COR-L47 (cell line): ENCODE results near the gene ATXN7L1.

ENCODE experiments used
- DNase-seq: peaks from one replicate; lab custom pipeline; 2025; lab: John Stamatoyannopoulos, UW

The ATXN7L1 gene

GRCh38 chr7:105675934-105676371 lies 200.4 kb downstream of the ATXN7L1 start:
- DNase-seq = peak; percentile 60

- no peak for DNase-seq
Measured at GRCh38 chr7:105674200-105674920, 202.0 kb downstream of the ATXN7L1 start.

- peak; percentile 96 for DNase-seq
Measured at GRCh38 chr7:105673367-105674084, 202.9 kb downstream of the ATXN7L1 start.

- DNase-seq = peak; percentile 94
Measured at GRCh38 chr7:105672801-105673200, 203.6 kb downstream of the ATXN7L1 start.

GRCh38 chr7:105666324-105666723 lies 210.1 kb downstream of the ATXN7L1 start:
- DNase-seq = no peak

GRCh38 chr7:105665684-105666083 lies 210.7 kb downstream of the ATXN7L1 start:
- DNase-seq = no peak

- peak; percentile 90 for DNase-seq
Measured at GRCh38 chr7:105664816-105665525, 211.4 kb downstream of the ATXN7L1 start.

- DNase-seq = no peak
Measured at GRCh38 chr7:105662998-105663397, 213.4 kb downstream of the ATXN7L1 start.

- DNase-seq = no peak
Measured at GRCh38 chr7:105661625-105662024, 214.8 kb downstream of the ATXN7L1 start.

GRCh38 chr7:105656922-105657521 lies 219.4 kb downstream of the ATXN7L1 start:
- DNase-seq = no peak

GRCh38 chr7:105655500-105656380 lies 220.7 kb downstream of the ATXN7L1 start:
- DNase-seq = peak; percentile 47

GRCh38 chr7:105655067-105655466 lies 221.3 kb downstream of the ATXN7L1 start:
- no peak for DNase-seq

- no peak for DNase-seq
Measured at GRCh38 chr7:105654095-105654686, 222.2 kb downstream of the ATXN7L1 start.

GRCh38 chr7:105653441-105654005 lies 222.9 kb downstream of the ATXN7L1 start:
- DNase-seq = no peak

GRCh38 chr7:105652359-105652993 lies 223.9 kb downstream of the ATXN7L1 start:
- peak; percentile 79 for DNase-seq

GRCh38 chr7:105651798-105652197 lies 224.6 kb downstream of the ATXN7L1 start:
- DNase-seq = no peak

- no peak for DNase-seq
Measured at GRCh38 chr7:105650382-105650970, 225.9 kb downstream of the ATXN7L1 start.

GRCh38 chr7:105649727-105650381 lies 226.5 kb downstream of the ATXN7L1 start:
- no peak for DNase-seq
